Esophagus muscularis mucosa (tissue), 4 donors: ENCODE measurements around the gene MRNIP.

ENCODE experiments used
- EP300 ChIP-seq: sonication (generic); formaldehyde crosslinking; IDR thresholded peaks from one replicate; pipeline ENCODE4 v1.6.1; 2017; ENCODE audit warnings: antibody characterized with exemption
- POLR2A ChIP-seq: fragments of 450-650 bp; IDR thresholded peaks from one replicate; pipeline ENCODE4 v1.6.1; 2017; ENCODE audit warnings: antibody characterized with exemption, moderate library complexity, mild to moderate bottlenecking, low read depth
- POLR2AphosphoS5 ChIP-seq, 2 donors: sonication (generic); formaldehyde crosslinking; IDR thresholded peaks; one replicate each; pipeline ENCODE4 v1.6.1; 2017; ENCODE audit warnings: antibody characterized with exemption in 2 of 2
- TF ChIP-seq, protein P1 (sequence below), 3 experiments: fragments of 200-600 bp in 2 of 3; fragments of 450-650 bp in 1 of 3; sonication (generic) in 2 of 3; IDR thresholded peaks; one replicate each; pipeline ENCODE4 v1.5.1; 2017 to 2019; ENCODE audit warnings: antibody characterized with exemption in 3 of 3, mild to moderate bottlenecking in 2 of 3, moderate library complexity in 1 of 3

DNA sequence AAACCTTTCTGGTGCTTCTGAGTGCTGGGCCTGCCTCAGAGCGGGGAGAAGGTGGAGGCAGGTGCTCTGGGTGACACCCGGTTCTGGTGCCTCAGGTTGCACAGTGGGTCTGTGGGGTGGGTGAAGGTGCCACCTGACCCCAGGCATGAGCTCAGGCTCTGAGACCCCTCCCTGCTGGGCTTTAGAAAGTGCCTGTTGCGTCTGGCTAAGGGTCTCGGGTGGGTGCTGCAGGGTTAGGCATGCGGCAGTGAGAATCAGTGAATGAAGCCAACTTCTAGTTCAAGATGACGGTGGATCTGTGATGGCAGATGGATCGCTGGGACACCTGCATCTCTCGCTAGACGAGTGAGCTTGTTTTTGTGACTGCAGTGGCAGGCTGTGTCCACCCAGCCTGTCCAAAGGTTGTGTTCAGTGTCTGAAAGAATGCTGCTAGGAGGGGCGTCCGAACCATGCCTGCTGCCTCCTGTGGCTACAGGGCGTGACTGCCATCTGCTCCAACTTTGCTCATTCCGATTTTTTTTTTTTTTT is 32.9 kb downstream of the MRNIP start:
- TF ChIP-seq, protein P1, sequence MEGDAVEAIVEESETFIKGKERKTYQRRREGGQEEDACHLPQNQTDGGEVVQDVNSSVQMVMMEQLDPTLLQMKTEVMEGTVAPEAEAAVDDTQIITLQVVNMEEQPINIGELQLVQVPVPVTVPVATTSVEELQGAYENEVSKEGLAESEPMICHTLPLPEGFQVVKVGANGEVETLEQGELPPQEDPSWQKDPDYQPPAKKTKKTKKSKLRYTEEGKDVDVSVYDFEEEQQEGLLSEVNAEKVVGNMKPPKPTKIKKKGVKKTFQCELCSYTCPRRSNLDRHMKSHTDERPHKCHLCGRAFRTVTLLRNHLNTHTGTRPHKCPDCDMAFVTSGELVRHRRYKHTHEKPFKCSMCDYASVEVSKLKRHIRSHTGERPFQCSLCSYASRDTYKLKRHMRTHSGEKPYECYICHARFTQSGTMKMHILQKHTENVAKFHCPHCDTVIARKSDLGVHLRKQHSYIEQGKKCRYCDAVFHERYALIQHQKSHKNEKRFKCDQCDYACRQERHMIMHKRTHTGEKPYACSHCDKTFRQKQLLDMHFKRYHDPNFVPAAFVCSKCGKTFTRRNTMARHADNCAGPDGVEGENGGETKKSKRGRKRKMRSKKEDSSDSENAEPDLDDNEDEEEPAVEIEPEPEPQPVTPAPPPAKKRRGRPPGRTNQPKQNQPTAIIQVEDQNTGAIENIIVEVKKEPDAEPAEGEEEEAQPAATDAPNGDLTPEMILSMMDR (IDR thresholded peaks at IDR 0.05): peak in 1 of 3 experiments; percentile 7
- no peak for TF ChIP-seq POLR2AphosphoS5 (IDR thresholded peaks at IDR 0.05)
- TF ChIP-seq POLR2A: no peak
- no peak for TF ChIP-seq EP300
